Natural killer cell (primary cell): ENCODE results near the gene SLC26A2. TPM values are rescaled to one million over a fixed set of nuclear protein-coding genes. Genes with fewer than 3 reads are reported as not detected.
"Not testable (repeated sequence)": the region's sequence is repeated elsewhere in the genome, so short reads cannot be mapped to it uniquely, and the experiment has no call there.

Experiments used
- ATAC-seq, 3 donors: fragments of 150-1000 bp in 2 of 3; fragments of 200-7000 bp in 1 of 3; cut with Tn5 transposase; 1 replicate in 1 of 3; 2 replicates in 2 of 3; pipeline ENCODE4 v1.10.0; 2021; ENCODE audit warnings: mild to moderate bottlenecking in 2 of 3, moderate library complexity in 2 of 3
- DNase-seq, 2 donors: peaks; one replicate each; pipeline versions ENCODE4 v3.0.0 to v3.0.0-alpha.2; 2013 to 2021; ENCODE audit warnings: mixed read lengths in 1 of 2
- H3K27ac ChIP-seq: one replicate; pipeline ENCODE4 v1.5.1; 2013; ENCODE audit warnings: mild to moderate bottlenecking, low read length
- H3K27me3 ChIP-seq: one replicate; pipeline ENCODE4 v1.6.1; 2013; ENCODE audit warnings: low read length; ENCODE audit not compliant: control insufficient read depth, insufficient read depth
- H3K36me3 ChIP-seq: one replicate; pipeline ENCODE4 v1.6.1; 2013; ENCODE audit warnings: low read length; ENCODE audit not compliant: control insufficient read depth, insufficient read depth
- H3K4me1 ChIP-seq: one replicate; pipeline ENCODE4 v1.6.1; 2013; ENCODE audit warnings: low read length; ENCODE audit not compliant: control insufficient read depth, insufficient read depth
- H3K4me3 ChIP-seq: one replicate; pipeline ENCODE4 v1.5.1; 2013; ENCODE audit warnings: low read length
- H3K9me3 ChIP-seq: one replicate; pipeline ENCODE4 v1.6.1; 2013; ENCODE audit warnings: low read length; ENCODE audit not compliant: control insufficient read depth, insufficient read depth
- H3K27ac Mint-ChIP-seq, 2 donors: one replicate each; pipeline ENCODE4 v1.8.0; 2022; ENCODE audit warnings: mild to moderate bottlenecking in 2 of 2, mixed read lengths in 2 of 2, moderate library complexity in 1 of 2
- H3K27me3 Mint-ChIP-seq, 2 donors: one replicate each; pipeline ENCODE4 v1.8.0; 2022; ENCODE audit warnings: low read depth in 2 of 2, mixed read lengths in 2 of 2
- H3K36me3 Mint-ChIP-seq: one replicate; pipeline ENCODE4 v1.8.0; 2022; ENCODE audit warnings: mixed read lengths
- H3K4me1 Mint-ChIP-seq, 2 donors: one replicate each; pipeline ENCODE4 v1.8.0; 2022; ENCODE audit warnings: mixed read lengths in 2 of 2
- H3K4me3 Mint-ChIP-seq: one replicate; pipeline ENCODE4 v1.8.0; 2022; ENCODE audit warnings: mild to moderate bottlenecking, moderate library complexity, mixed read lengths
- H3K9me3 Mint-ChIP-seq, 2 donors: one replicate each; pipeline ENCODE4 v1.8.0; 2022; ENCODE audit warnings: mixed read lengths in 2 of 2
- WGBS: methylation state at CpG from one replicate; pipeline ENCODE4 v1.1.7; 2013; ENCODE audit warnings: missing lambda C conversion rate; ENCODE audit not compliant: insufficient coverage; 5-methylcytosine and 5-hydroxymethylcytosine counted together
- intact Hi-C: fragments of 100-400 bp; cut with micrococcal nuclease; formaldehyde crosslinking; loops from one replicate; pipeline ENCODE4 v1.14.2; 2022
- total RNA-seq, 4 donors: library from RNA; stranded (reverse); fragments of 120-200 nt in 1 of 4; gene quantifications; one replicate each; pipeline versions ENCODE4 v1.2.3 to v1.2.4, GENCODE V29; 2013 to 2022
- TF ChIP-seq, protein P1 (sequence below): fragments of 200-600 bp; IDR thresholded peaks from one replicate; pipeline ENCODE4 v1.8.0; 2022; ENCODE audit warnings: antibody characterized with exemption

The SLC26A2 gene
- total RNA-seq, 3 donors from 2014 or later (not counting 1 experiment from before 2014, with no cell fraction given) = 6.2 to 10.9 (median 8.1) TPM

DNA sequence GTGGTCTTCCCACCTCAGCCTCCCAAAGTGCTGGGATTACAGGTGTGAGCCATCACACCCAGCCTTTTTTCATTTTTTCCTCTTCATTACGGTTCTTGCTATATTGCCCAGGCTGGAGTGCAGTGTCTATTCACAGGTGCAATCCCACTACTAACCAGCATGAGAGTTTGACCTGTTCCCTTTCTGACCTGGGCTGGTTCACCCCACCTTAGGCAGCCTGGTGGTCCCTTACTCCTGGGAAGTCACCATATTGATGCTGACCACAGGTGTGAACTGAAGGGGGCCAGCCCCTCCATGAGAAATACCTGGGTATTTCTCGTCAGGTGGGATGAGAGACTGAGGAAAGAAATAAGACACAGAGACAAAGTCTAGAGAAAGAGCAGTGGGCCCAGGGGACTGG lies 18.4 kb upstream of the SLC26A2 start:
- H3K36me3 ChIP-seq = no peaks in the 10 kb centered on the region
- no peaks in the 10 kb centered on the region for H3K9me3 Mint-ChIP-seq
- no peaks in the 10 kb centered on the region for H3K36me3 Mint-ChIP-seq
- no peak overlapping the region for H3K27ac Mint-ChIP-seq
- no peak overlapping the region for H3K27ac ChIP-seq
- no peaks in the 10 kb centered on the region for H3K4me1 ChIP-seq
- H3K4me1 Mint-ChIP-seq = no peaks in the 10 kb centered on the region
- H3K4me3 ChIP-seq = no peak overlapping the region
- ATAC-seq (no peak), DNase-seq (no peak)
- intact Hi-C loops = no loop called here
- no peaks in the 10 kb centered on the region for H3K27me3 ChIP-seq
- TF ChIP-seq, protein P1, sequence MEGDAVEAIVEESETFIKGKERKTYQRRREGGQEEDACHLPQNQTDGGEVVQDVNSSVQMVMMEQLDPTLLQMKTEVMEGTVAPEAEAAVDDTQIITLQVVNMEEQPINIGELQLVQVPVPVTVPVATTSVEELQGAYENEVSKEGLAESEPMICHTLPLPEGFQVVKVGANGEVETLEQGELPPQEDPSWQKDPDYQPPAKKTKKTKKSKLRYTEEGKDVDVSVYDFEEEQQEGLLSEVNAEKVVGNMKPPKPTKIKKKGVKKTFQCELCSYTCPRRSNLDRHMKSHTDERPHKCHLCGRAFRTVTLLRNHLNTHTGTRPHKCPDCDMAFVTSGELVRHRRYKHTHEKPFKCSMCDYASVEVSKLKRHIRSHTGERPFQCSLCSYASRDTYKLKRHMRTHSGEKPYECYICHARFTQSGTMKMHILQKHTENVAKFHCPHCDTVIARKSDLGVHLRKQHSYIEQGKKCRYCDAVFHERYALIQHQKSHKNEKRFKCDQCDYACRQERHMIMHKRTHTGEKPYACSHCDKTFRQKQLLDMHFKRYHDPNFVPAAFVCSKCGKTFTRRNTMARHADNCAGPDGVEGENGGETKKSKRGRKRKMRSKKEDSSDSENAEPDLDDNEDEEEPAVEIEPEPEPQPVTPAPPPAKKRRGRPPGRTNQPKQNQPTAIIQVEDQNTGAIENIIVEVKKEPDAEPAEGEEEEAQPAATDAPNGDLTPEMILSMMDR = no peak
- peaks cover 7 to 26% of the 10 kb centered on the region in 2 donors for H3K27me3 Mint-ChIP-seq
- H3K4me3 Mint-ChIP-seq = no peak overlapping the region
- H3K9me3 ChIP-seq = no peaks in the 10 kb centered on the region
- WGBS = 93% methylated on average over 2 of the region's 2 CpGs

GRCh38 chr5:149942741-149943169 lies 17.8 kb upstream of the SLC26A2 start:
- H3K9me3 ChIP-seq, H3K27ac ChIP-seq, H3K36me3 Mint-ChIP-seq, ATAC-seq, H3K27ac Mint-ChIP-seq, H3K4me3 ChIP-seq, H3K4me1 Mint-ChIP-seq, DNase-seq, H3K4me1 ChIP-seq, H3K36me3 ChIP-seq, intact Hi-C loops, H3K9me3 Mint-ChIP-seq, H3K27me3 ChIP-seq, H3K4me3 Mint-ChIP-seq: not testable (repeated sequence)
- peaks cover 7 to 26% of the 10 kb centered on the region in 2 donors for H3K27me3 Mint-ChIP-seq
- WGBS = 89% methylated on average over 4 of the region's 4 CpGs

- H3K27me3 ChIP-seq, H3K36me3 Mint-ChIP-seq, H3K4me1 ChIP-seq, H3K27ac Mint-ChIP-seq, H3K27ac ChIP-seq, H3K4me1 Mint-ChIP-seq, intact Hi-C loops, H3K36me3 ChIP-seq, H3K4me3 ChIP-seq, H3K9me3 Mint-ChIP-seq, H3K4me3 Mint-ChIP-seq, H3K9me3 ChIP-seq, DNase-seq, ATAC-seq: not testable (repeated sequence)
- H3K27me3 Mint-ChIP-seq = peaks cover 8 to 27% of the 10 kb centered on the region in 2 donors
- 93% methylated on average over 6 of the region's 6 CpGs for WGBS
Measured at GRCh38 chr5:149943177-149943949, 17.2 kb upstream of the SLC26A2 start.

DNA sequence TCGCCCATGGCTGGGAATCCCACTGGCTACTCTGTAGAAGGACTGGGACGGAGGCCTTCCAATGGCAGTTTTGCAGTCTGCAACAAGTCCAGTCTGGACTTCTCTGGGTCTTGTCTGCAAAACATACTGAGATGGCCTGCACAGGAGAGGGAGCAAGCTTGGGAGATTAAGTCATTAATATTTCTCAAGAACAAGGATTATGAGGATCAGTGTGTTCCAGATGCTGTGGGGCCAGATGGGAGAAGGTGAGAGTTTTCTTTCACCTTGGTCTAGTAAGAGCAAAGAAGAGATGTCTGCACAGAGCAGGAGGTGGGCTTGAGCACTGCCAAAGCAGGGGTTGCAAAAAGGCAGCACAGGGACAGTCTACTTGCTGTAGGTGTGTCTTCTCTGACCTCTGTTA lies 15.9 kb upstream of the SLC26A2 start, which contains the start of gene PDE6A:
Gene PDE6A (minus strand): TSS at position 128 of the 400 bp plus-strand sequence. CDS start 120 bp downstream, at position 8.
- Mint-ChIP-seq H3K27ac (no peak within 1 kb of the TSS), H3K27me3 (peaks cover 18 to 39% of the 10 kb centered on the region in 2 donors), H3K36me3 (no peaks in the 10 kb centered on the region), H3K4me1 (no peaks in the 10 kb centered on the region), H3K9me3 (no peaks in the 10 kb centered on the region), H3K4me3 (no peak within 1 kb of the TSS)
- ATAC-seq = no peak
- TF ChIP-seq, protein P1 = no peak
- Histone ChIP-seq H3K27me3 (no peaks in the 10 kb centered on the region), H3K4me3 (no peak within 1 kb of the TSS), H3K36me3 (no peaks in the 10 kb centered on the region), H3K27ac (no peak within 1 kb of the TSS), H3K4me1 (no peaks in the 10 kb centered on the region), H3K9me3 (no peaks in the 10 kb centered on the region)
- intact Hi-C loops = no loop called here
- no peak for DNase-seq
- 80% methylated on average over 2 of the region's 2 CpGs for WGBS
